K562 (cell line): ENCODE data around the gene IKBKE.

Source experiments
- BHLHE40 ChIP-seq: IDR thresholded peaks from 2 replicates; pipeline ENCODE4 v1.6.1; 2011; ENCODE audit warnings: low read length, improper control_type of control experiment
- CEBPB ChIP-seq: fragments of 450-650 bp; IDR thresholded peaks from 2 replicates; pipeline ENCODE4 v1.6.1; 2016; ENCODE audit warnings: missing genetic modification characterization, missing compliant biosample characterization
- HNRNPLL ChIP-seq: fragments of 200-400 bp; formaldehyde crosslinking; IDR thresholded peaks from 2 replicates; pipeline ENCODE4 v1.6.1; 2017; ENCODE audit warnings: low read length, low read depth, mild to moderate bottlenecking; ENCODE audit not compliant: poor library complexity, severe bottlenecking
- MXI1 ChIP-seq: IDR thresholded peaks from 2 replicates; pipeline ENCODE4 v1.6.1; 2011; ENCODE audit warnings: low read depth, mild to moderate bottlenecking, improper control_type of control experiment, low read length
- POLR2A ChIP-seq: fragments of 450-650 bp; conservative IDR thresholded peaks from 2 replicates; pipeline ENCODE4 v1.6.1; 2016
- RBM22 ChIP-seq: fragments of 200-400 bp; formaldehyde crosslinking; IDR thresholded peaks from 2 replicates; pipeline ENCODE4 v1.6.1; 2018; ENCODE audit warnings: low read length, low read depth; ENCODE audit not compliant: poor library complexity, severe bottlenecking
- RFX5 ChIP-seq: IDR thresholded peaks from 2 replicates; pipeline ENCODE4 v1.6.1; 2011; ENCODE audit warnings: low read depth, mild to moderate bottlenecking, improper control_type of control experiment, low read length
- TF ChIP-seq, protein P1 (sequence below): IDR thresholded peaks from 2 replicates; pipeline ENCODE4 v1.6.1; 2014; ENCODE audit warnings: antibody characterized with exemption

DNA sequence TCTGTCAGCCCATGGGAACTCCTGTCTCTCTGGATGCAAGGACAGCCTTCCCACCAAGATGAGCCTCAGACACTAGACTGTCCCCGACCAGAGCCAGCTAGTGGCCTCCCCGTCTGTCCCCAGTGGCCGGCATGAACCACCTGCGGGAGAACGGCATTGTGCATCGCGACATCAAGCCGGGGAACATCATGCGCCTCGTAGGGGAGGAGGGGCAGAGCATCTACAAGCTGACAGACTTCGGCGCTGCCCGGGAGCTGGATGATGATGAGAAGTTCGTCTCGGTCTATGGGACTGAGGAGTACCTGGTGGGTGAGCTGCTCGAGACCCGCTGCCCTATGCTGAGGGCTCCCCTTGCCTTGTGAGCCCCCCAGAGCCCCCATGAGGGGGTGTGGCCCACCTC lies 5.8 kb downstream of the IKBKE start:
- no peak for TF ChIP-seq RFX5
- no peak for TF ChIP-seq RBM22
- TF ChIP-seq HNRNPLL = no peak
- no peak for TF ChIP-seq POLR2A
- TF ChIP-seq, protein P1, sequence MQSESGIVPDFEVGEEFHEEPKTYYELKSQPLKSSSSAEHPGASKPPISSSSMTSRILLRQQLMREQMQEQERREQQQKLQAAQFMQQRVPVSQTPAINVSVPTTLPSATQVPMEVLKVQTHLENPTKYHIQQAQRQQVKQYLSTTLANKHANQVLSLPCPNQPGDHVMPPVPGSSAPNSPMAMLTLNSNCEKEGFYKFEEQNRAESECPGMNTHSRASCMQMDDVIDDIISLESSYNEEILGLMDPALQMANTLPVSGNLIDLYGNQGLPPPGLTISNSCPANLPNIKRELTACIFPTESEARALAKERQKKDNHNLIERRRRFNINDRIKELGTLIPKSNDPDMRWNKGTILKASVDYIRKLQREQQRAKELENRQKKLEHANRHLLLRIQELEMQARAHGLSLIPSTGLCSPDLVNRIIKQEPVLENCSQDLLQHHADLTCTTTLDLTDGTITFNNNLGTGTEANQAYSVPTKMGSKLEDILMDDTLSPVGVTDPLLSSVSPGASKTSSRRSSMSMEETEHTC = no peak
- TF ChIP-seq BHLHE40 = no peak
- TF ChIP-seq CEBPB = no peak
- no peak for TF ChIP-seq MXI1
